ENCODE results near the gene NOXRED1.

DNA sequence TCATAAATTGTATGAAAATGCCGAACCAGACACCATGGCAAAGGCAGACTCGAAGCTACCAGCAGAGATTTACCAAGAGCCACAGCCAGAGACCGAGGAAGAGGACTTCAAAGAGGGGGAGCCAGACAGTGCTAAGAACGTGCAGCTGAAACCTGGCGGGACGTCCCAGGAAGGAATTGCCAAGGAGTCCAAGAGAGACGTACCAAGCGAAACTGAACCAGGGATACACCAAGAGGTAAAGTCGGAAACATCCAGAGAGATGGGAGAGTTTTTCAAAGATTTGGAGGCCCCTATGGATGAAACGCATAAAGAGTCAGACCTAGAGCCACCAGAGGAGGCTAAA lies 45.9 kb downstream of the NOXRED1 start:
- TF ChIP-seq, protein P1, sequence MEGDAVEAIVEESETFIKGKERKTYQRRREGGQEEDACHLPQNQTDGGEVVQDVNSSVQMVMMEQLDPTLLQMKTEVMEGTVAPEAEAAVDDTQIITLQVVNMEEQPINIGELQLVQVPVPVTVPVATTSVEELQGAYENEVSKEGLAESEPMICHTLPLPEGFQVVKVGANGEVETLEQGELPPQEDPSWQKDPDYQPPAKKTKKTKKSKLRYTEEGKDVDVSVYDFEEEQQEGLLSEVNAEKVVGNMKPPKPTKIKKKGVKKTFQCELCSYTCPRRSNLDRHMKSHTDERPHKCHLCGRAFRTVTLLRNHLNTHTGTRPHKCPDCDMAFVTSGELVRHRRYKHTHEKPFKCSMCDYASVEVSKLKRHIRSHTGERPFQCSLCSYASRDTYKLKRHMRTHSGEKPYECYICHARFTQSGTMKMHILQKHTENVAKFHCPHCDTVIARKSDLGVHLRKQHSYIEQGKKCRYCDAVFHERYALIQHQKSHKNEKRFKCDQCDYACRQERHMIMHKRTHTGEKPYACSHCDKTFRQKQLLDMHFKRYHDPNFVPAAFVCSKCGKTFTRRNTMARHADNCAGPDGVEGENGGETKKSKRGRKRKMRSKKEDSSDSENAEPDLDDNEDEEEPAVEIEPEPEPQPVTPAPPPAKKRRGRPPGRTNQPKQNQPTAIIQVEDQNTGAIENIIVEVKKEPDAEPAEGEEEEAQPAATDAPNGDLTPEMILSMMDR (IDR thresholded peaks at IDR 0.05) = no peak
- TF ChIP-seq POLR2A (IDR thresholded peaks at IDR 0.05) = no peak
